GM19193 (cell line): ENCODE results near the gene C1QL1.

ENCODE experiments used
- POLR2A ChIP-seq: IDR thresholded peaks from 4 replicates; pipeline ENCODE4 v1.6.1; 2011; ENCODE audit not compliant: insufficient read depth, insufficient read length; ENCODE audit errors: extremely low read depth

Gene C1QL1

GRCh38 chr17:44928950-44929720, 39.0 kb downstream of the C1QL1 start:
- peak; percentile 20 for TF ChIP-seq POLR2A

GRCh38 chr17:44928136-44928535, 40.0 kb downstream of the C1QL1 start:
- TF ChIP-seq POLR2A, result no peak

GRCh38 chr17:44927696-44928095, 40.4 kb downstream of the C1QL1 start:
- TF ChIP-seq POLR2A, result no peak

- no peak for TF ChIP-seq POLR2A
Observed at GRCh38 chr17:44926821-44927525, 41.1 kb downstream of the C1QL1 start.

GRCh38 chr17:44925731-44926697, 42.1 kb downstream of the C1QL1 start:
- TF ChIP-seq POLR2A, result no peak

- TF ChIP-seq POLR2A, result no peak
Observed at GRCh38 chr17:44924107-44924544, 44.0 kb downstream of the C1QL1 start.

GRCh38 chr17:44922746-44923470, 45.2 kb downstream of the C1QL1 start:
- no peak for TF ChIP-seq POLR2A

GRCh38 chr17:44922136-44922535, 46.0 kb downstream of the C1QL1 start:
- TF ChIP-seq POLR2A, result no peak

- TF ChIP-seq POLR2A, result no peak
Observed at GRCh38 chr17:44921122-44921882, 46.8 kb downstream of the C1QL1 start.

- TF ChIP-seq POLR2A, result no peak
Observed at GRCh38 chr17:44920565-44920940, 47.5 kb downstream of the C1QL1 start.

- no peak for TF ChIP-seq POLR2A
Observed at GRCh38 chr17:44919885-44920564, 48.1 kb downstream of the C1QL1 start.

- no peak for TF ChIP-seq POLR2A
Observed at GRCh38 chr17:44919411-44919810, 48.7 kb downstream of the C1QL1 start.

- no peak for TF ChIP-seq POLR2A
Observed at GRCh38 chr17:44918006-44918405, 50.1 kb downstream of the C1QL1 start.
